DOHH2 (cell line): ENCODE data around the gene TTC17.

ENCODE experiments used
- EZH2phosphoT487 ChIP-seq: fragments of 200-600 bp; sonication (generic); IDR thresholded peaks from 2 replicates; pipeline ENCODE4 v1.6.1; 2017; ENCODE audit warnings: borderline replicate concordance, mild to moderate bottlenecking, antibody characterized with exemption, low read length, moderate library complexity, mixed read lengths
- TF ChIP-seq, protein P1 (sequence below): fragments of 200-600 bp; sonication (generic); IDR thresholded peaks from one replicate; pipeline ENCODE4 v1.5.1; 2014; ENCODE audit warnings: antibody characterized with exemption, mild to moderate bottlenecking, low read depth, low read length; ENCODE audit not compliant: poor library complexity, severe bottlenecking

DNA sequence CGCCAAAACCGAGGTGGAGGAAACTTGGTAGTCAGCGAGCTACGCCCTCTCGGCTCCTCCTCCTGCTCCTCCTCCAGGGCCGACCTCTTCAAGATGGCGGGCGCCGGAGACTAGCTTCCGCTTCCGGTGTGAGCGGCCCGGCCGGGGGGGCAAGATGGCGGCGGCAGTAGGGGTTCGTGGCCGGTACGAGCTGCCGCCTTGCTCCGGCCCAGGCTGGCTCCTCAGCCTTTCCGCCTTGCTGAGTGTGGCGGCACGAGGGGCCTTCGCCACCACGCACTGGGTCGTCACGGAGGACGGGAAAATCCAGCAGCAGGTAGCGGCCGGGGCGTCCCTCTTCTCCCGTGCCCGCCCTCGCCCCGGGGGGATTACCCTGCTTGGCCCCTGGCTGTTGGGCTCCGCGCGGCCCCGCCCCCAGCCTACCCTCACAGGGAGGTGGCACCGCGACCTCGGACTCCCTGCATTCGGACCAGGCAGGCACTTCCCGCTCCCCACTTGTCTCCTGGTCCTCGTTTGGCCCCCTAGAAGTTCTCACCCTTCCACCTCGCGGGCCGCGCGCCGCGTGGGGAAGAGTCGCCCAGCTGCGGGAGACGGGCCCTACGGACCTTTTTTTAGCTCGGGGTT, at the start of gene TTC17:
- TF ChIP-seq, protein P1, sequence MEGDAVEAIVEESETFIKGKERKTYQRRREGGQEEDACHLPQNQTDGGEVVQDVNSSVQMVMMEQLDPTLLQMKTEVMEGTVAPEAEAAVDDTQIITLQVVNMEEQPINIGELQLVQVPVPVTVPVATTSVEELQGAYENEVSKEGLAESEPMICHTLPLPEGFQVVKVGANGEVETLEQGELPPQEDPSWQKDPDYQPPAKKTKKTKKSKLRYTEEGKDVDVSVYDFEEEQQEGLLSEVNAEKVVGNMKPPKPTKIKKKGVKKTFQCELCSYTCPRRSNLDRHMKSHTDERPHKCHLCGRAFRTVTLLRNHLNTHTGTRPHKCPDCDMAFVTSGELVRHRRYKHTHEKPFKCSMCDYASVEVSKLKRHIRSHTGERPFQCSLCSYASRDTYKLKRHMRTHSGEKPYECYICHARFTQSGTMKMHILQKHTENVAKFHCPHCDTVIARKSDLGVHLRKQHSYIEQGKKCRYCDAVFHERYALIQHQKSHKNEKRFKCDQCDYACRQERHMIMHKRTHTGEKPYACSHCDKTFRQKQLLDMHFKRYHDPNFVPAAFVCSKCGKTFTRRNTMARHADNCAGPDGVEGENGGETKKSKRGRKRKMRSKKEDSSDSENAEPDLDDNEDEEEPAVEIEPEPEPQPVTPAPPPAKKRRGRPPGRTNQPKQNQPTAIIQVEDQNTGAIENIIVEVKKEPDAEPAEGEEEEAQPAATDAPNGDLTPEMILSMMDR, result no peak
- TF ChIP-seq EZH2phosphoT487, result no peak
